KMS-11 (cell line): ENCODE measurements around the gene CSF2RB.
"Not testable (repeated sequence)": the region's sequence is repeated elsewhere in the genome, so short reads cannot be mapped to it uniquely, and the experiment has no call there.

Experiments
- H2AFZ ChIP-seq: fragments of 200-600 bp; sonication (generic); 2 replicates; pipeline ENCODE4 v1.6.1; 2016; ENCODE audit warnings: antibody characterized with exemption, mixed run types, low read depth
- H3K27ac ChIP-seq: fragments of 200-600 bp; sonication (generic); 2 replicates; pipeline ENCODE4 v1.6.1; 2016; ENCODE audit warnings: mild to moderate bottlenecking, mixed run types
- H3K27me3 ChIP-seq: fragments of 200-600 bp; sonication (generic); 2 replicates; pipeline ENCODE4 v1.6.1; 2017; ENCODE audit warnings: mild to moderate bottlenecking, low read depth, mixed run types, moderate library complexity; ENCODE audit not compliant: insufficient read depth
- H3K36me3 ChIP-seq: fragments of 200-600 bp; sonication (generic); 2 replicates; pipeline ENCODE4 v1.6.1; 2017; ENCODE audit warnings: mild to moderate bottlenecking, mixed run types; ENCODE audit not compliant: insufficient read depth
- H3K4me1 ChIP-seq: fragments of 200-600 bp; sonication (generic); 2 replicates; pipeline ENCODE4 v1.6.1; 2016; ENCODE audit warnings: mild to moderate bottlenecking, low read depth, mixed run types; ENCODE audit not compliant: poor library complexity, severe bottlenecking
- H3K4me2 ChIP-seq: fragments of 200-600 bp; sonication (generic); 2 replicates; pipeline ENCODE4 v1.7.0; 2016; ENCODE audit warnings: mild to moderate bottlenecking, mixed run types
- H3K4me3 ChIP-seq: fragments of 200-600 bp; sonication (generic); IDR thresholded peaks from 2 replicates; pipeline ENCODE4 v1.6.1; 2017; ENCODE audit warnings: low read depth, low read length, mixed read lengths; ENCODE audit not compliant: insufficient read depth
- H3K79me2 ChIP-seq: fragments of 200-600 bp; sonication (generic); 2 replicates; pipeline ENCODE4 v1.6.1; 2016; ENCODE audit warnings: low read depth, mixed run types; ENCODE audit not compliant: insufficient read depth
- H3K9ac ChIP-seq: fragments of 200-600 bp; sonication (generic); 2 replicates; pipeline ENCODE4 v1.6.1; 2016; ENCODE audit warnings: mild to moderate bottlenecking, mixed run types
- H4K20me1 ChIP-seq: fragments of 200-600 bp; sonication (generic); 2 replicates; pipeline ENCODE4 v1.6.1; 2016; ENCODE audit warnings: mild to moderate bottlenecking, mixed run types; ENCODE audit not compliant: insufficient read depth
- TF ChIP-seq, protein P1 (sequence below): fragments of 200-600 bp; sonication (generic); conservative IDR thresholded peaks from 2 replicates; pipeline ENCODE4 v1.6.1; 2017; ENCODE audit warnings: low read depth, mild to moderate bottlenecking, antibody characterized with exemption, low read length, moderate library complexity, mixed read lengths

The CSF2RB gene

DNA sequence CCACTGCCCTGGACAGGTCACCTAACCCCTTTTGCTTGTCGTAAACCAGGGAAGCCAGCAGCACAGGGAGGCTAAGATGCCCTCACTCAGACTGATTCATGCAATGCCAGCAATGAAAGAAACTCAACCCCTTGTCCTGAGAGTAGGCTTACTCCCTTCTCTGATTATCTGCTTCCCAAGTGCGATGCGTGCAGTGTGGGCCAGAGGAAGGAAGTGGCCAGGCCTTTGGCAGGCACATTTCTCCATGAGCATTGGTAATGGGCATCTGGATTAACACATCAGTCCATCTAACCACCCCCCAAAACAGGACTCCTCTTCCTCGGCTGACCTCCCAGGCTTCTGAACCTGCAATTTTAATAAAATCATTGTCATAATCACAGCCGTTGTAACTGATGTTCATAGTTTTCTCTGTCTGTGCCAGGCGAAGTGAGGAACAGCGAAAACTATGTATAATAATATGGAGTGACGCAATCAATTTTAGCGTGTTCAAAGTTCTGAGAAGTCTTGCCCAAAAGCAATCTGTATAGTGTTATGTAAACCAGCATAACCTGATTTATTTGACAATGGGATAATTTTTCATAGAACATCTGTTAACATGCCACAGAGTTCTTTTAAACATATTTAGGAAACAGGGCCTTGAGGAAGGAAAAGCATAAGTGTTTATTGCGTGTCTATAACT lies 71.9 kb downstream of the CSF2RB start:
- Histone ChIP-seq H4K20me1 (no peaks in the 10 kb centered on the region), H3K4me2 (no peak overlapping the region), H3K36me3 (no peaks in the 10 kb centered on the region), H3K9ac (no peak overlapping the region), H2AFZ (no peak overlapping the region), H3K4me3 (no peak overlapping the region), H3K4me1 (no peaks in the 10 kb centered on the region), H3K79me2 (no peaks in the 10 kb centered on the region), H3K27ac (no peak overlapping the region), H3K27me3 (peaks cover 23% of the 10 kb centered on the region)
- TF ChIP-seq, protein P1, sequence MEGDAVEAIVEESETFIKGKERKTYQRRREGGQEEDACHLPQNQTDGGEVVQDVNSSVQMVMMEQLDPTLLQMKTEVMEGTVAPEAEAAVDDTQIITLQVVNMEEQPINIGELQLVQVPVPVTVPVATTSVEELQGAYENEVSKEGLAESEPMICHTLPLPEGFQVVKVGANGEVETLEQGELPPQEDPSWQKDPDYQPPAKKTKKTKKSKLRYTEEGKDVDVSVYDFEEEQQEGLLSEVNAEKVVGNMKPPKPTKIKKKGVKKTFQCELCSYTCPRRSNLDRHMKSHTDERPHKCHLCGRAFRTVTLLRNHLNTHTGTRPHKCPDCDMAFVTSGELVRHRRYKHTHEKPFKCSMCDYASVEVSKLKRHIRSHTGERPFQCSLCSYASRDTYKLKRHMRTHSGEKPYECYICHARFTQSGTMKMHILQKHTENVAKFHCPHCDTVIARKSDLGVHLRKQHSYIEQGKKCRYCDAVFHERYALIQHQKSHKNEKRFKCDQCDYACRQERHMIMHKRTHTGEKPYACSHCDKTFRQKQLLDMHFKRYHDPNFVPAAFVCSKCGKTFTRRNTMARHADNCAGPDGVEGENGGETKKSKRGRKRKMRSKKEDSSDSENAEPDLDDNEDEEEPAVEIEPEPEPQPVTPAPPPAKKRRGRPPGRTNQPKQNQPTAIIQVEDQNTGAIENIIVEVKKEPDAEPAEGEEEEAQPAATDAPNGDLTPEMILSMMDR: no peak

DNA sequence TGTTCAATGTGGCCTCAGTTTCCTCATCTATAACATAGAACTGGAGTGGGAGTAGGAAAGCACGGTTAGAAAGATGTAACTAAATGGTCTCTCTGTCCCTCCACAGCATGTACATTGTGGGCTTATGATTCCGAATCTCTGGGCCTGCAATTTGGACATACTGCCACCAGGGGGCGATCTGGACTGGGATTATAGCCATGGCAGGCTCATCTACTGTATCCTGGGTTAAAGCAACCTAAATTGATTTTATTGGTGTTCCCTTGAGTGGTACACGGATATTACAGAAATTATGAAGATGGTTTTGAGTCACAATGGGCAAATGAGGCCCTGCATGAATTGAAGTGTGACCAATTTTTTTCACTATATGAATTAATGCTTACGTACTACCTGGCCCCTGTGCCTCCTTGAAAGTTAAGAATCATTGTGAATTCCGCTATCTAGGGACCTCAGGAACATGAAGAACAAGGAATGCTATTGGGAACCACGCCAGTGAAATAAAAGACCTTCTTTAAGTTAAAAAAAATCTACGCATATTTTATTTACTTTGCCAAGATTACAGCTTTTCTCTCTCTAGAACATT lies 72.9 kb downstream of the CSF2RB start:
- Histone ChIP-seq H3K4me2 (no peak overlapping the region), H3K27ac (no peak overlapping the region), H3K27me3 (peaks cover 33% of the 10 kb centered on the region), H2AFZ (no peak overlapping the region), H3K36me3 (no peaks in the 10 kb centered on the region), H4K20me1 (no peaks in the 10 kb centered on the region), H3K4me3 (no peak overlapping the region), H3K4me1 (no peaks in the 10 kb centered on the region), H3K9ac (no peak overlapping the region), H3K79me2 (no peaks in the 10 kb centered on the region)
- TF ChIP-seq, protein P1: peak; percentile 96

DNA sequence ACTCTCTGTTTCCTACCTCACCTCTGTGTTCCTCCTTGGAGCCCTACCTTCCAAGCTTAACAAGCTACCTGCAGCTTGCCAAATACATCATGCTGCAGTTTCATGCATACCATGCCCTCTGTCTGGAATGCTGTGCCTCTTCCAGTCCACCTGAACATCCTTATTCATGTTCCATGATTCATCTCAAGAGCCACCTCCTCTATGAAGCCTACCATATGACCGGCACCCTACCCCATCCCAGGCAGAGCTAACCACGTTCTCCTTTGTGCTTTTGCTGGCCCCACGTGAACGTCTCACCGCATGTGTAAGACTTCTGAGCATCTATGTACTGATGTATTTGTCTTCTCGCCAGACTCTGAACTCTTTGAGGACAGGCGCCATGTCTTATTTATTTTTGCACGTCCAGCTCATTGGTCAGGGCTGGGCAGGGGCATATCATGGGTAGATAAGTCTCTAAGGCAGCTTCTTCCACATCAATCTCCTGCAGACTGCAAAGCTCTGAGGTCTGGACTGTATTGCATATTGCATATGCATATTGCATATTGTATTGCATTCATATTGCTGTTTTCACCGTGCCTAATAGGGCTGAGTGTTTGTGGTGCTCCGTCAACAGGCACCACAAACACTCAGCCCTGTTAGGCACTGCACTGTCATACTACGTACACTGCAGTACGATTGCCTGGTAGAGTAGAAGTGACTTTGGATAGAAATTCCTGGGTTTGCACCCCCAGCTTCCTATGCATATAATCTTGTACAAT lies 74.8 kb downstream of the CSF2RB start:
- Histone ChIP-seq H3K4me3 (no peak overlapping the region), H3K4me1 (no peaks in the 10 kb centered on the region), H3K4me2 (no peak overlapping the region), H3K79me2 (no peaks in the 10 kb centered on the region), H3K9ac (no peak overlapping the region), H3K27me3 (peaks cover 40% of the 10 kb centered on the region), H2AFZ (no peak overlapping the region), H3K27ac (no peak overlapping the region), H3K36me3 (no peaks in the 10 kb centered on the region), H4K20me1 (no peaks in the 10 kb centered on the region)
- TF ChIP-seq, protein P1: no peak

DNA sequence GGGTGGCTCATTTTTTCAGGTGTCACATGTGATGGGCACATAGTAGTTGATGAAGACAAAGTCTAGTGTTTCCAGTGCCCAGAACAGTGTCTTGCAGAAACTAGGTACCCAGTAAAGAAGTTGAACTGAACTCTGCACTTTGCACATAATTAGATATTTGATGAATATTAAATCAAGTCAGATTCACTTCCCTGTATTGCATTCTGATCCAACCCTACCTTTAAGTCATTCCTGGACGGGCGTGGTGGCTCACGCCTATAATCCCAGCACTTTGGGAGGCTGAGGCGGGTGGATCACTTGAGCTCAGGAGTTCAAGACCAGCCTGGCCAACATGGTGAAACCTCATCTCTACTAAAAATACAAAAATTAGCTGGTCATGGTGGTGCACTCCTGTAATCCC lies 75.6 kb downstream of the CSF2RB start:
- H3K4me1 ChIP-seq, H3K4me2 ChIP-seq, H3K36me3 ChIP-seq, H3K4me3 ChIP-seq, H3K9ac ChIP-seq, H4K20me1 ChIP-seq, H3K79me2 ChIP-seq, H3K27ac ChIP-seq, H2AFZ ChIP-seq: not testable (repeated sequence)
- H3K27me3 ChIP-seq: peaks cover 46% of the 10 kb centered on the region
